GM21423 (cell line): ENCODE measurements around the gene FAM83C.
"Not testable (repeated sequence)": the region's sequence is repeated elsewhere in the genome, so short reads cannot be mapped to it uniquely, and the experiment has no call there.

Experiments used
- ATAC-seq: cut with Tn5 transposase; IDR thresholded peaks from one replicate; pipeline ENCODE4 v1.9.1; 2021; ENCODE audit warnings: mild to moderate bottlenecking, moderate library complexity; ENCODE audit not compliant: unreplicated experiment

The FAM83C gene

DNA sequence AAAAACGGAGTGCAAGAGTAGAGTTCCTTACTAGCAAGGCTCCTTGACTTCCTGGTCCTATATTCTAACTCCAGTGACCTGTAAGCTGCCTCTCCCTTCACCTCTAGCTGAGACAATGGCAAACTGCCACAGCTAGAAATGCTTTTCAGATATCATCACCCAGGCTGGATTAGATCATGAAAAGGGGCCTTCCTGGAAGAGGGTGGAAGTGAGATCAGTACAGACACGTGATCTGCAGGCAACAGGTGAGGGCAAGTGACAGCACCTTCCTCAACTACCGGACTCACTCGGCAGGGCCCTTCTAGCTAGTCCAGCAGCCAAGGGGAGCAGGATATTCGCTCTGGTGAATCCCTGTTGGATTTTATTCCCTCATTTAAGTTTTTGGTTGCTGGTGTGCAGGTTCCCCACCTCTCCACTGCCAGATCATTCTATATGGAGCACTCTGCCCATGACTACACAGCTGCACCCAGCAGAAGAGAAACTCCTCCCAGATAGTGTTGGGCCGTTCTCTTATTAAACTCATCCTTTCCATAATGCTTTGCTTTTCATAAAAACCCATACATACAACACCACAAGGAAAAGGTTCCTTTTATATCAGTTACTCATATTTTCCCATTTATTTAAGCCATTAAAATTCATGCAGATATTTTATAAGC lies 26.4 kb upstream of the FAM83C start:
- ATAC-seq = no peak

GRCh38 chr20:35317416-35318210 lies 25.4 kb upstream of the FAM83C start:
- ATAC-seq = no peak

GRCh38 chr20:35316086-35316485 lies 23.9 kb upstream of the FAM83C start:
- no peak for ATAC-seq

- ATAC-seq = not testable (repeated sequence)
These were observed 23.4 kb upstream of the FAM83C start for GRCh38 chr20:35315632-35316020.

DNA sequence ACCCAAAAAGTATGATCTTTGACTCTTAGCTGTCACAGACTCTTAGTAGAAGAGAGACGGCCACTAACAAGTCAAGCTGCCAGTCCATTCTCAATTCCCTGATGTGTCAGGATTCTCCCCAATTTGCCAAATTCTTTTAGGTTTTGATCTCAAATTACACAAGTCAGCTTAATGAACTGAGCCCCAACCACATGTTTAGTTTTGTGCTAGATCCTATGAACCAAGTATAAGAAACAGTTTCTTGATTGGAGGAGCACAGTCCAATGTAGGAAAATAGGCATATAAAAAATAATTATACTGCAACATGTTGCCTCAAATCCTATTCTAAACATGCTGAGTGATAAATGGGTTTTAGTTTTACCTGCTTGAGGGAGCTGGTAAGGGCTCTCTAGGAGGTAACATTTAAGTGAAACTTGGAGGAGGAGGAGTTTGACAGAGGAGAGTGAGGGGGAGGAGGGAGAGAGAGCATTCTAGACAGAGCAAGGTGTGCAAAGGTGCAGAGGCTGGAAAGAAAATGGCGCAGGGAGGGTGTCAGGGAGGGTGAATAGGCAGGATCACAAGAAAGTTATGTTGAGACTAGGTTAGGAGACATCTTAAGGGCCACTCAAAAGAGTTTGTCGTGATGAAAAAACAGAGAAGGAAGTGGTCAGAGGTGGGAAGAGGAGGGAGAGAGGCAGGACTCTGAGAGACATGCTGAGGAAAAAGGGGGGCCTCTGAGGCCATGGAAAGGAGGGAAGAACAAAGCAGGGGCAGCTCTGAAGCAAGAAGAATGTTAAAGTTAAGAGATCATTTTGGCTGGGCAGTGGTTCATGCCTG lies 22.8 kb upstream of the FAM83C start:
- ATAC-seq = no peak

GRCh38 chr20:35312318-35312717 lies 20.1 kb upstream of the FAM83C start:
- no peak for ATAC-seq

DNA sequence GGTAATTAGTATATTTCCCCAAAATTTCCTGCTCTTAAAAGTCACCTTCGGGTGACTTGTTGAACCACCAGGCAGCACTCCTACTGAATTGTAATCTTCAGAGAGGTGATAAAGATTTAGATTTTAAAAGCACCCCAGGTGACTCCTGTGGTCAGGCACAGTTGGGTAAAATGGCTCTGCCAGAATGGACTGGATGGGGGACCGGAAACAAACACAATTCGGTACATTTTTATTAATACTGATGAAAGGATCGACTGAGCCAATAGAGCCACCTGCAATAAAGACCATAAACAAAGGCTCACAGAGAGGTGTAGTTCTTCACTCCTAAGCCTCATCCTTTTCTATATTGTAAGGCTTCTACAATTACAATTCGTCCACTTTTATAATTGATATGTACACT lies 19.6 kb upstream of the FAM83C start:
- ATAC-seq = no peak

DNA sequence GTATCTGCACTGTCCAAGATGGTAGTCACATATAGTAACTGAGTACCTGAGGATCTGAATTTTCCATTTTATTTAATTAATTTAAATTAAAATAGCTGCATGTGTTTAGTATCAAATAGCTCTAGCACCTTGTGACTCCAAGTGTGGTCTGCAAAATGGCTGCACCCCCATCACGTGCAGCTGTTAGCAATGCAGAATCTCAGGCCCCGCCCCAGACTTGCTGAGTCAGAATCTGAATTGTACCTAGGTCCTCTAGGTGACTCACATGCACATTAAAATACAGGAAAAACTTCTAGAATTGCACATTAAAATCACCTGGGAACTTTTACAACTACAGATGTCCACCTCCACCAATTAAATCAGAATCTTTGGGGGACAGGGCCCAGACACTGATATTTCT lies 19.2 kb upstream of the FAM83C start:
- no peak for ATAC-seq

DNA sequence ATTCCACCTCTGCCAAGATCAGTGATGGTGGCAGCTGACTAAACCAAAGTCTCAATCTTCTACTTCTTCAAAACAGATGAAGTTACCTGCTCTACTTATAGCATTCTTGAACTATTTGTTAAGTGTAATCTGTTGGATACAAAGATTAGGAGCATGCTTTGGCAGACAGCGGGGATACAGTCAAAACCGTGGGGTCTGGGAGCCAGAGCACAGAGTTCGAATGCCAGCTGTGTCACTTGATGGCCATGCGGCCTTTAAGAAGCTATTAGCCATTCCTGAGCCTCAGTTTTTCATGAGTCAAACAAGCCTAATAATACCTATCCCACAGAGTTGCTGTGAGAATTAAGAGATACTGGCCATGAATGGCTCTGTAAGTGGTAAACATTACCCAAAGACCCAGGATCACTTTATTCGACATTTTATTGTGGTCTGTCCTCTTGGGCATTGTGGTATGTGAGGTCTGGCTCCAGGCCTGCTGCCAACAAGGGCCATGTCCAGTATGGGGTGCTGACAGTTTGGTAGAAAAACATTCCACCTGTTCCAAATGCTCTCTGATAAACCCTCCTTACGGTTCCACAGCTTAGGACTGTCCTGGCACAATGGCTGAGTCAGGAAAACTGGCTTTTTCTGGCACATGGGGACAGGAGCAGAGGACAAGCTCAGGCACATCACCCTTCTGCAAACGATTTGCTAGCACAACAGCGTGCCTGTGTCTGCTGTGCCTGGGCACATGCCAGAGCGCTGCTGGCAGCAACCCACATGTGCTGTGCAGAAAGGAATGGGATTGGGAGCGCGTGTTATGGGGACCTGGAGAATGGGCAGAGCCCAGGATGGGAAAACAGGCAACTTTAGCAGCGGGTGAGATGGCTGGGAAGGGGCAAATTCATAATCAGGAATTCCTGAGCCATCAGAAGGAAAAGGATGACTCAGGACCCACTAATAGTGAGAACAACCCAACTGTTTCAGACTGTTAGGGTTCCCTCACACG lies 15.7 kb upstream of the FAM83C start:
- no peak for ATAC-seq

DNA sequence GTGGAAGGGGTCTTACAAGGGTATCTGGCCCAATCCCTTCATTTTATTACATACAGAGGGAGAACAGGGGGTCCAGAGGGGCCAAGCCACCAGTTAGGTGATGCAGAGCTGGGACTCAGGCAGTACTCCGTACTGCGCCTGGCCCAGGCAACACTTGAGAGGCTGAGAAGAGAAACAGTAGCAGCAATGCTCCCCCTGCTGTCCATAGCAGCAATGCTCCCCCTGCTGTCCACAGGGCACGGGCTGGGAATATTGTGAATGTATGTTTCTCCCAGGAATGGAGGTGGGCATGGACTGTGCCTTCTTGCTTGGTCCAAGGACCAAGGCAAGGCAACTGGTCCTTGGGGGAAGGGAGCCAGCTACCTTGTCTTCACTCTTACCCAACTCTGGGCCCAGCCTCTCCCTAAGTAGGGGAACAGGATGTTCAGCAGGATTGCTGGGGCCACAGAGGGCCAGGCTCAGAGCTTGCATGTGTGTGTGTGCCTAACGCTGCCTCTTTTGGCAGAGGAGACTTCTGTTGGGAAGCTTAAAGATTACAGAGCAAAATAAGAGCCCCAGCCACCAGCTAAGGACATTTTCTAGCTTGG lies 14.8 kb upstream of the FAM83C start:
- no peak for ATAC-seq

DNA sequence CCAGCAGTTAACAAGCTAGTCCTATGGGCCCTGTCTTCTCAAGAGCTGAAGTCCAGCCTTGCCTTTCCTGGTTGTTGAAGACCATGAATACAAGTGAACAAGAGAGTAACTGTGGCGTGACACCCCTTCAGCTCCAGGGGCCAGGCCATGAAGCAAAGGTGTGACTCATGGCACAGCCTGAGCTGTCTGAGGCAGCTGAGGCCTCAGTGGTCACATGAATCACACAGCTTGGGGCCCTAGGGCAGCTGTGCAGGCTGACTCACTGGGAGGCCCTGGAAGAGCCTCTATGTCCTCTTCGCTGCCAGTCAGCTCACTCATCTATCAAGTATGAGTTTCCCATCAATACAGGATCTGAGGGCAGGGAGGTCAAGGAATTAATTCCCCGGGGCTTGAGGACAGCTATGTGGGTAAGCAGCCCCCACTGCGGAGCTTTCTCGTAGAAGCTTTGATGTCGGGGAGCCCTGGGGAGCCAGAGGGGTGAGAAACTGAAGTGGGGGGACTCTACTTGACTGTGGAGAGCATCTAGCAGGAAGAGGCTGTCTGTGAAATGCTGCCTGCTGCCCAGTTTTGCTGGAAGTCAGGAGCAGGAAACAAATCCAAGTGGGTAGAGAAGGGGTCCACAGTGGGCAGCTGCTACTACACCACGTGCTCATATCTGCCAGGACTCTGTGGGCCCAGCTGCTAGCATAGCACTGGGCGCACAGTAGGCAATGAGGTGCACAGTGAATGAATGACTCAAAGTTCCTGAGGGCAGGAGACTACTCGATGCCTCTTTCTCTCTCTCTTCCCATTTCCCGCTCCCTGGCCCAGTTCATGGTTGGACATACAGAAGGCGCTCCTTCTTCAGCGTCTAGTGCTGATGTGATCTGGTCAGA lies 13.7 kb upstream of the FAM83C start:
- peak; percentile 36 for ATAC-seq

- ATAC-seq = no peak
These were observed 12.7 kb upstream of the FAM83C start for GRCh38 chr20:35304956-35305355.

GRCh38 chr20:35303735-35304491 lies 11.7 kb upstream of the FAM83C start:
- no peak for ATAC-seq

- ATAC-seq = no peak
These were observed 11.1 kb upstream of the FAM83C start for GRCh38 chr20:35303382-35303734.

- no peak for ATAC-seq
These were observed 10.5 kb upstream of the FAM83C start for GRCh38 chr20:35302421-35303335.

DNA sequence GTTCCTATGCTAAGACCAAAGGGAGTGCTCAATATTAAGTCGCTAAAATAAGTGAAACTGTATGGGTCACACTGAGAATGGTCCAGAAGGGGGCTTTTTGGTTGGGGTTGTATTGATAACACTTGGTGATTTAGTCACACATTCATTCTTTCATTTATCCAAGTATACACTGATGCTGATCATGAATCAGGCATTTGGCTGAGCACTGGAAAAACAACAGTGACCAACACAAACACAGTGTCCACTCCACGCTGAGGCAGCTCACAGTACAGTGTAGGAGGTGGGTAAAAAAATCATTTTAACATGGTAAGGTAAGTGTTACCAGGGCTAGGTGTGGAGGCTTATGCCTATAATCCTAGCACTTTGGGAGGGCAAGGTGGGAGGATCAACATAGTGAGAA lies 9.2 kb upstream of the FAM83C start:
- no peak for ATAC-seq

- ATAC-seq = no peak
These were observed 8.4 kb upstream of the FAM83C start for GRCh38 chr20:35300469-35301262.
